ENCODE measurements around the gene ZNRF2. TPM values are rescaled to one million over a fixed set of nuclear protein-coding genes. Genes with fewer than 3 reads are reported as not detected.

The ZNRF2 gene
- polyA plus RNA-seq, 1 of the 3 experiments (the other 2 are of a cell fraction), result 4.0 TPM

- ChIA-PET CTCF (interaction anchor here (1.0 to 1.1 kb wide), 2 partner anchors 20 to 138 kb away, joined by 3 read pairs; no protein-coding TSS in a partner anchor), POLR2A (no interaction called here)
- no peak overlapping the region for H3K4me2 ChIP-seq
- H3K9me3 ChIP-seq, result no peaks in the 10 kb centered on the region
- no peaks in the 10 kb centered on the region for H3K9me2 ChIP-seq
- peaks cover 65% of the 10 kb centered on the region for H3K79me2 ChIP-seq (ENCODE audit: insufficient read depth)
- no peaks in the 10 kb centered on the region for H4K20me1 ChIP-seq (ENCODE audit: insufficient read depth)
- H3F3A ChIP-seq (replicated peaks; ENCODE audit: insufficient read depth), result peaks cover 2% of the 10 kb centered on the region
- no peak overlapping the region for H2AFZ ChIP-seq (ENCODE audit: low read depth)
- H3K27ac ChIP-seq (ENCODE audit: low read depth in 2 of 2, low read length in 1 of 2), result no peak overlapping the region
- WGBS (ENCODE audit: low lambda C conversion rate), result 97% methylated on average over 9 of the region's 9 CpGs
- no peaks in the 10 kb centered on the region for H3K36me3 ChIP-seq (replicated peaks in 1 of 2; ENCODE audit: control insufficient read depth in 1 of 2, insufficient read depth in 2 of 2, low read length in 1 of 2)
- TF ChIP-seq TEAD4 (IDR thresholded peaks at IDR 0.05; ENCODE audit: borderline replicate concordance, insufficient read depth) (no peak), RFX5 (IDR thresholded peaks at IDR 0.05; ENCODE audit: low read length) (no peak)
- H3K4me3 ChIP-seq (ENCODE audit: low read depth in 2 of 2, low read length in 1 of 2), result no peak overlapping the region
- H3K27me3 ChIP-seq (ENCODE audit: insufficient read depth), result no peaks in the 10 kb centered on the region
- H3K9ac ChIP-seq, result no peak overlapping the region
- peaks cover 0 to 2% of the 10 kb centered on the region in 2 experiments; a peak in 3 of 4 replicates for H3K4me1 ChIP-seq (ENCODE audit: control insufficient read depth in 1 of 2, insufficient read depth in 2 of 2, low read depth in 1 of 2, low read length in 1 of 2)
- no peak for DNase-seq
Measured at GRCh38 chr7:30310674-30311362, 26.4 kb downstream of the ZNRF2 start.

GRCh38 chr7:30312178-30312577 lies 27.8 kb downstream of the ZNRF2 start:
- Histone ChIP-seq H4K20me1 (ENCODE audit: insufficient read depth) (no peaks in the 10 kb centered on the region), H3K4me1 (ENCODE audit: control insufficient read depth in 1 of 2, insufficient read depth in 2 of 2, low read depth in 1 of 2, low read length in 1 of 2) (peaks cover 0 to 11% of the 10 kb centered on the region in 2 experiments; a peak in 3 of 4 replicates), H3K4me3 (ENCODE audit: low read depth in 2 of 2, low read length in 1 of 2) (no peak overlapping the region), H3F3A (replicated peaks; ENCODE audit: insufficient read depth) (peaks cover 2% of the 10 kb centered on the region), H3K9ac (no peak overlapping the region), H3K27me3 (ENCODE audit: insufficient read depth) (no peaks in the 10 kb centered on the region), H3K4me2 (no peak overlapping the region), H3K9me2 (no peaks in the 10 kb centered on the region), H3K79me2 (ENCODE audit: insufficient read depth) (peaks cover 59% of the 10 kb centered on the region), H3K9me3 (no peaks in the 10 kb centered on the region), H3K36me3 (replicated peaks in 1 of 2; ENCODE audit: control insufficient read depth in 1 of 2, insufficient read depth in 2 of 2, low read length in 1 of 2) (no peaks in the 10 kb centered on the region), H2AFZ (ENCODE audit: low read depth) (no peak overlapping the region), H3K27ac (ENCODE audit: low read depth in 2 of 2, low read length in 1 of 2) (no peak overlapping the region)
- no peak for TF ChIP-seq FOSL2 (IDR thresholded peaks at IDR 0.05; ENCODE audit: borderline replicate concordance, low read depth)
- TF ChIP-seq, protein P1, sequence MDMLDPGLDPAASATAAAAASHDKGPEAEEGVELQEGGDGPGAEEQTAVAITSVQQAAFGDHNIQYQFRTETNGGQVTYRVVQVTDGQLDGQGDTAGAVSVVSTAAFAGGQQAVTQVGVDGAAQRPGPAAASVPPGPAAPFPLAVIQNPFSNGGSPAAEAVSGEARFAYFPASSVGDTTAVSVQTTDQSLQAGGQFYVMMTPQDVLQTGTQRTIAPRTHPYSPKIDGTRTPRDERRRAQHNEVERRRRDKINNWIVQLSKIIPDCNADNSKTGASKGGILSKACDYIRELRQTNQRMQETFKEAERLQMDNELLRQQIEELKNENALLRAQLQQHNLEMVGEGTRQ (IDR thresholded peaks at IDR 0.05; ENCODE audit: borderline replicate concordance, low read depth, low read length), result no peak
- TF ChIP-seq RXRA (IDR thresholded peaks at IDR 0.05; ENCODE audit: borderline replicate concordance, low read depth), result no peak
- no peak for TF ChIP-seq EP300 (IDR thresholded peaks at IDR 0.05; ENCODE audit: borderline replicate concordance in 1 of 2, low read depth in 1 of 2, low read length in 1 of 2)
- TF ChIP-seq FOXM1 (IDR thresholded peaks at IDR 0.05; ENCODE audit: low read depth), result no peak
- no peak for TF ChIP-seq RAD21 (IDR thresholded peaks at IDR 0.05; ENCODE audit: low read length)
- TF ChIP-seq, protein P2, sequence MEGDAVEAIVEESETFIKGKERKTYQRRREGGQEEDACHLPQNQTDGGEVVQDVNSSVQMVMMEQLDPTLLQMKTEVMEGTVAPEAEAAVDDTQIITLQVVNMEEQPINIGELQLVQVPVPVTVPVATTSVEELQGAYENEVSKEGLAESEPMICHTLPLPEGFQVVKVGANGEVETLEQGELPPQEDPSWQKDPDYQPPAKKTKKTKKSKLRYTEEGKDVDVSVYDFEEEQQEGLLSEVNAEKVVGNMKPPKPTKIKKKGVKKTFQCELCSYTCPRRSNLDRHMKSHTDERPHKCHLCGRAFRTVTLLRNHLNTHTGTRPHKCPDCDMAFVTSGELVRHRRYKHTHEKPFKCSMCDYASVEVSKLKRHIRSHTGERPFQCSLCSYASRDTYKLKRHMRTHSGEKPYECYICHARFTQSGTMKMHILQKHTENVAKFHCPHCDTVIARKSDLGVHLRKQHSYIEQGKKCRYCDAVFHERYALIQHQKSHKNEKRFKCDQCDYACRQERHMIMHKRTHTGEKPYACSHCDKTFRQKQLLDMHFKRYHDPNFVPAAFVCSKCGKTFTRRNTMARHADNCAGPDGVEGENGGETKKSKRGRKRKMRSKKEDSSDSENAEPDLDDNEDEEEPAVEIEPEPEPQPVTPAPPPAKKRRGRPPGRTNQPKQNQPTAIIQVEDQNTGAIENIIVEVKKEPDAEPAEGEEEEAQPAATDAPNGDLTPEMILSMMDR (IDR thresholded peaks at IDR 0.05), result no peak
- ChIA-PET CTCF (interaction anchor here (1.1 kb wide), 1 partner anchor 18 kb away, joined by 3 read pairs; no protein-coding TSS in a partner anchor), POLR2A (no interaction called here)
- WGBS (ENCODE audit: low lambda C conversion rate), result 95% methylated on average over 3 of the region's 3 CpGs
- DNase-seq, result no peak
